A204.1 (cell line): ENCODE results near the gene CEBPG.

ENCODE experiments used
- FAIRE-seq: peaks from 2 replicates; lab custom pipeline; 2012; peaks lifted over from hg19 to GRCh38; lab: Jason Lieb, UNC

Gene CEBPG

GRCh38 chr19:33407140-33407551, 33.6 kb downstream of the CEBPG start:
- FAIRE-seq = no peak

GRCh38 chr19:33407716-33408115, 34.2 kb downstream of the CEBPG start:
- no peak for FAIRE-seq

- no peak for FAIRE-seq
Measured at GRCh38 chr19:33408116-33408515, 34.6 kb downstream of the CEBPG start.

GRCh38 chr19:33408538-33409434, 35.3 kb downstream of the CEBPG start:
- FAIRE-seq = no peak

- FAIRE-seq = no peak
Measured at GRCh38 chr19:33409906-33410685, 36.6 kb downstream of the CEBPG start.

- no peak for FAIRE-seq
Measured at GRCh38 chr19:33410915-33411401, 37.4 kb downstream of the CEBPG start.

GRCh38 chr19:33411621-33412180, 38.2 kb downstream of the CEBPG start:
- FAIRE-seq = no peak

- FAIRE-seq = no peak
Measured at GRCh38 chr19:33412601-33413425, 39.3 kb downstream of the CEBPG start.

- FAIRE-seq = no peak
Measured at GRCh38 chr19:33413426-33413725, 39.9 kb downstream of the CEBPG start.

GRCh38 chr19:33413868-33414666, 40.6 kb downstream of the CEBPG start:
- FAIRE-seq = no peak

- no peak for FAIRE-seq
Measured at GRCh38 chr19:33414667-33415605, 41.4 kb downstream of the CEBPG start.

GRCh38 chr19:33416307-33417215, 43.1 kb downstream of the CEBPG start:
- FAIRE-seq = no peak

- FAIRE-seq = no peak
Measured at GRCh38 chr19:33417751-33418150, 44.2 kb downstream of the CEBPG start.

- FAIRE-seq = no peak
Measured at GRCh38 chr19:33418461-33418860, 45.0 kb downstream of the CEBPG start.

GRCh38 chr19:33418871-33419787, 45.6 kb downstream of the CEBPG start:
- no peak for FAIRE-seq

- FAIRE-seq = no peak
Measured at GRCh38 chr19:33419788-33420130, 46.2 kb downstream of the CEBPG start.

- FAIRE-seq = no peak
Measured at GRCh38 chr19:33420821-33421220, 47.3 kb downstream of the CEBPG start.

GRCh38 chr19:33421368-33421767, 47.9 kb downstream of the CEBPG start:
- no peak for FAIRE-seq
